Neural crest cell (in vitro differentiated cells): Measurements from ENCODE around the gene MYCN. TPM values are rescaled to one million over a fixed set of nuclear protein-coding genes. Genes with fewer than 3 reads are reported as not detected.

Experiments
- DNase-seq: peaks from one replicate; pipeline ENCODE4 v3.0.0; 2021; ENCODE audit warnings: low read depth, mixed read lengths, low spot score
- H3K27ac Mint-ChIP-seq: one replicate; pipeline ENCODE4 v1.8.0; 2021; ENCODE audit warnings: mild to moderate bottlenecking, mixed read lengths; ENCODE audit not compliant: unreplicated experiment
- H3K27me3 Mint-ChIP-seq: 2 replicates; pipeline ENCODE4 v1.8.0; 2021; ENCODE audit warnings: low read depth, mild to moderate bottlenecking, mixed read lengths
- H3K36me3 Mint-ChIP-seq: 2 replicates; pipeline ENCODE4 v1.8.0; 2021; ENCODE audit warnings: low read depth, mild to moderate bottlenecking, mixed read lengths
- H3K4me1 Mint-ChIP-seq: 2 replicates; pipeline ENCODE4 v1.8.0; 2021; ENCODE audit warnings: mixed read lengths
- H3K4me3 Mint-ChIP-seq: one replicate; pipeline ENCODE4 v1.8.0; 2021; ENCODE audit warnings: mild to moderate bottlenecking, mixed read lengths
- H3K9me3 Mint-ChIP-seq: 2 replicates; pipeline ENCODE4 v1.8.0; 2021; ENCODE audit warnings: mixed read lengths
- total RNA-seq: library from RNA; stranded (reverse); gene quantifications from 2 replicates; pipeline ENCODE4 v1.2.1, GENCODE V29; 2021
- TF ChIP-seq, protein P1 (sequence below): fragments of 200-600 bp; sonication (generic); conservative IDR thresholded peaks from 2 replicates; pipeline ENCODE4 v1.5.0; 2021; ENCODE audit warnings: antibody characterized with exemption, mild to moderate bottlenecking

MYCN gene
- total RNA-seq, 1 donor from 2014 or later = 144 TPM

DNA sequence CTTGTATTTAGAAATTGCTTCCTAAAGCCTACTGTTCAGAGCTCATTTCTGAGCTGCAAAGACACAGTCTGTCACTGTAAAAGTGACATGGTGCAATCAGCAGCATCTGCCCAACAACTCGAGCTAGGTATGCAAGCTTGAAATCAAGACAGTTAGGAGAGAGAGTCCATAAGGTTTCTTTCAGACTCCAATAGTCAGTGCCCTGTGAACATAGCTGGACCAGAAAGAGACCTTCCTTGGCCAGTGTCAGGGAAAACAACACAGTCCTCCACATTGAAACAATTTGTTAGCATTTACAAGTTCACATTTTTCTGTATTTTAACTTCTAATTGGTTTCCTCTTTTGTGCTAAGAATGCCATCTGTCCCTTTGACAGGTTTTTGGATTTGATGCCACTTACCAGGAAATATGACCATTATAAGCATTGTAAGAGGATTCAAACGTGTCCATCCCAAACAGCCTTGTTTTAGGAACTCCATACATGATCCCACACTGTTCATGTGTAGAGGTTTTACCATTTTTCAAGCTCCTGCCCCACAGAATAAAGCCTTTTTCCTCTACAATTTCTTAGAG is 8.9 kb upstream of the MYCN start:
- Mint-ChIP-seq H3K4me1 (peaks cover 19% of the 10 kb centered on the region), H3K9me3 (peaks cover 3% of the 10 kb centered on the region), H3K36me3 (no peaks in the 10 kb centered on the region), H3K27ac (no peak overlapping the region), H3K27me3 (no peaks in the 10 kb centered on the region), H3K4me3 (no peak overlapping the region)
- TF ChIP-seq, protein P1, sequence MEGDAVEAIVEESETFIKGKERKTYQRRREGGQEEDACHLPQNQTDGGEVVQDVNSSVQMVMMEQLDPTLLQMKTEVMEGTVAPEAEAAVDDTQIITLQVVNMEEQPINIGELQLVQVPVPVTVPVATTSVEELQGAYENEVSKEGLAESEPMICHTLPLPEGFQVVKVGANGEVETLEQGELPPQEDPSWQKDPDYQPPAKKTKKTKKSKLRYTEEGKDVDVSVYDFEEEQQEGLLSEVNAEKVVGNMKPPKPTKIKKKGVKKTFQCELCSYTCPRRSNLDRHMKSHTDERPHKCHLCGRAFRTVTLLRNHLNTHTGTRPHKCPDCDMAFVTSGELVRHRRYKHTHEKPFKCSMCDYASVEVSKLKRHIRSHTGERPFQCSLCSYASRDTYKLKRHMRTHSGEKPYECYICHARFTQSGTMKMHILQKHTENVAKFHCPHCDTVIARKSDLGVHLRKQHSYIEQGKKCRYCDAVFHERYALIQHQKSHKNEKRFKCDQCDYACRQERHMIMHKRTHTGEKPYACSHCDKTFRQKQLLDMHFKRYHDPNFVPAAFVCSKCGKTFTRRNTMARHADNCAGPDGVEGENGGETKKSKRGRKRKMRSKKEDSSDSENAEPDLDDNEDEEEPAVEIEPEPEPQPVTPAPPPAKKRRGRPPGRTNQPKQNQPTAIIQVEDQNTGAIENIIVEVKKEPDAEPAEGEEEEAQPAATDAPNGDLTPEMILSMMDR = no peak
- no peak for DNase-seq

DNA sequence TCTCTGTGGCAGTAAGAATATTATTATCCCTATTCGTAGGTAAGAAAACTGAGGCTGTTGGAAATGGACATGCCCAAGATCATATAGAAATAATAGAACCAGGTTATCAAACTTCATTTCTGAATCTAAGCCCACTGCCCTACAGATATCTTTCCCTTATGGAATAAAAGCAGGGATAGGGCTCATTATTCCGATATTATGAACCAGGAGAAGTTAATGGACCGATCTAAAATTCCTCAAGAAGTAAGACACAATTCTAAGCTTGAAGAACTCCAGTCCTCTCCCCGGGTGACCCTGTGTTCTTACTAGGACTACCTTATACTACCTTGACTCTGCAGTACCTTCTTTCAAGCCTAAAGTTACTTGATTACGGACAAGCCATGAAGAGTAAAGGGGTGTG is 8.4 kb upstream of the MYCN start:
- Mint-ChIP-seq H3K36me3 (no peaks in the 10 kb centered on the region), H3K4me1 (peaks cover 25% of the 10 kb centered on the region), H3K4me3 (no peak overlapping the region), H3K27ac (no peak overlapping the region), H3K9me3 (peaks cover 3% of the 10 kb centered on the region), H3K27me3 (no peaks in the 10 kb centered on the region)
- no peak for DNase-seq
- TF ChIP-seq, protein P1 = no peak

DNA sequence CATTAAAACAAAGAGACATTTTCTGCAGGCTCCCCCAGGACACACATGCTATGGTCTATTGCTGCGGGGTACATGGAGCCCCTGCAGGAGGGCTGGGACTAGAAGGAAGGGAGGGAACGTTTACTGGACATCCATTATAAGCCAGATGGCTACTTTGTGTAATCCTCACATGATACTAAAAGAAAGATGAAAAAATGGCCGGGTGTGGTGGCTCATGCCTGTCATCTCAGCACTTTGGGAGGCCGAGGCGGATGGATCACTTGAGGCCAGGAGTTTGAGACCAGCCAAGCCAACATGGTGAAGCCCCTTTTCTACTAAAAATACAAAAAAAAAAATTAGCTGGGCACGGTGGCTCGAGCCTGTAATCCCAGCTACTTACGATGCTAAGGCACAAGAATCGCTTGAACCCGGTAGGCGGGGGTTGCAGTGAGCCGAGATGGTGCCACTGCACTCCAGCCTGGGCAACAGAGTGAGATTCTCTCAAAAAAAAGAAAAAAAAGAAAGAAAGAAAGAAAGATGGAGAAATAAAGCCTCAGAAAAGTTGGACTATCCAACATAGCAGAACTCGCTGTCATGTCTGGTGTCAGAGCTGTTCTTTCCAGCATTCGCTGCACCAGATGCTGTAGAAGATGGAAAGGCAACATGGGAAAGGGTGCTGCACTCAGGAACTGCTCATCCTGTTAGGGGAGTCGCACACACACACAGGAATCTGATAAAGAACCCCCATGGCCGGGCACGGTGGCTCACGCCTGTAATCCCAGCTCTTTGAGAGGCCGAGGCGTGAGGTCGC is 7.8 kb upstream of the MYCN start:
- Mint-ChIP-seq H3K4me1 (peaks cover 31% of the 10 kb centered on the region), H3K9me3 (peaks cover 3% of the 10 kb centered on the region), H3K27me3 (no peaks in the 10 kb centered on the region), H3K36me3 (no peaks in the 10 kb centered on the region), H3K4me3 (no peak overlapping the region), H3K27ac (peak overlapping the region; percentile 60)
- TF ChIP-seq, protein P1 = no peak
- DNase-seq = no peak

DNA sequence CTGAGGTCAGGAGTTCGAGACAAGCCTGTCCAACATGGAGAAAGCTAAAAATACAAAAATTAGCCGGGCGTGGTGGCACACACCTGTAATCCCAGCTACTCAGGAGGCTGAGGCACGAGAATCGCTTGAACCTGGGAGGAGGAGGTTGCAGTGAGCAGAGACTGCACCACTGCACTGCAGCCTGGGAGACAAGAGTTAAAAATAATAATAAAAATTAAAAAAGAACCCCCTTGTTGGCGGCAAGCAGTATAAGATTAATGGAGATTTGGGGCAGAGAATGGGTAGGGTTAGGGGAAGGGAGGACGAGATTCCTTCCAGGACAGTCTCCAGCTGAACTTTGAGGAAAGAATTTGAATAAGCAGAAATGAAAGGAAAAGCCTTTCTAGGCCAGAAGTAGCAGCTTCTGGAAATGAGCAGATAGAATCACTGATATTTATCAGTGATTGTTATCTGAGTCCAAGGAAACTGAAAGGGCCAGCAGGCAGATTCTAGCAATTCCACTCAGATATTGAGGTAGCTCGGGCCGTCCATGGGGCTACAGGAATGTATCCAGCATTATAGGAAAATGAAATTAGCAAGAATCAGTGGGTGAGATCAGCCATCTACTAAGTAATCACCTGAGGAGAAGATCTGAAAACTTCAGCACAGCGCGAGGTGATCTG is 7.0 kb upstream of the MYCN start:
- peaks cover 35% of the 10 kb centered on the region for H3K4me1 Mint-ChIP-seq
- TF ChIP-seq, protein P1 = no peak
- H3K27me3 Mint-ChIP-seq = no peaks in the 10 kb centered on the region
- no peak overlapping the region for H3K27ac Mint-ChIP-seq
- no peaks in the 10 kb centered on the region for H3K36me3 Mint-ChIP-seq
- no peak for DNase-seq
- no peak overlapping the region for H3K4me3 Mint-ChIP-seq
- H3K9me3 Mint-ChIP-seq = peaks cover 3% of the 10 kb centered on the region

DNA sequence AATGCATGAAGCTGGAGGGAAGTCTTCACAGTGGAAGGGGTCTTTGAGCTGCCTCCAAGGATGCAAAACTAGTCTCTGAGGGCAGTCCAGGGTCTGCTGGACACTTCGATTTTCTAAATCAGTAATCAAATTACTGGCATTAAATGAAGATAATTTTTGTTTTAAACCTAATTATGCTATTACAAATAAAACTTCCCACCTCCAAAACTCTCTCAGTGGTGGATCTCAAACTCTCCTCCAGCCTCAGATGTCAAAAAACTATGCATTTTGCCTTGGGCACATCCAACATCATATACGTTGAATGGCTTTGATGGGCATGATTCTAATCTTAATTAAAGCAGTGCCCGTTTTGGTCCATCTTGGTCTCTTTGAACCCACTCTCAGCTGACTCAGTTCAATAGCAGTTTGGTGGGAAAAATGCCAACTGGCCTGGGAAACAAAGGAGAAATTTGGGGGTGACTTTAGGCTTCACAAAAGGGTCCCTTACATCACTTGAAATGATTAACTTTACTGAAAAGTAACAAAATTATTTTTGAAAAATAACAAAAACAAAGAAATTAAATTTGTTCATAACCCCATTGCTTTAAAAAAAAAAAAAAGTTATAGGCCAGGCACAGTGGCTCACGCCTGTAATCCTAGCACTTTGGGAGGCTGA is 5.9 kb upstream of the MYCN start:
- peaks cover 46% of the 10 kb centered on the region for H3K4me1 Mint-ChIP-seq
- TF ChIP-seq, protein P1 = no peak
- DNase-seq = no peak

More for the DNA sequence above, 5.9 kb upstream of the MYCN start:
- no peak overlapping the region for H3K4me3 Mint-ChIP-seq
- no peaks in the 10 kb centered on the region for H3K36me3 Mint-ChIP-seq
- H3K9me3 Mint-ChIP-seq = peaks cover 3% of the 10 kb centered on the region
- H3K27me3 Mint-ChIP-seq = no peaks in the 10 kb centered on the region
- peak overlapping the region; percentile 65 for H3K27ac Mint-ChIP-seq
